GM15510 (cell line): Measurements from ENCODE around the gene OR5H6.

Source experiments
- POLR2A ChIP-seq: IDR thresholded peaks from 3 replicates; pipeline ENCODE4 v1.6.1; 2011; ENCODE audit warnings: borderline replicate concordance; ENCODE audit not compliant: insufficient read length; ENCODE audit errors: extremely low read depth

Gene OR5H6

GRCh38 chr3:98263944-98264343, at the start of gene OR5H6:
Gene OR5H6 (plus strand): TSS chr3:98264244. CDS start chr3:98264333, 89 bp downstream.
- TF ChIP-seq POLR2A, result no peak

- TF ChIP-seq POLR2A, result no peak
Measured at GRCh38 chr3:98215051-98215450, 49.0 kb upstream of the OR5H6 start.

GRCh38 chr3:98223907-98224672, 40.0 kb upstream of the OR5H6 start:
- TF ChIP-seq POLR2A, result no peak

GRCh38 chr3:98232489-98232888, 31.6 kb upstream of the OR5H6 start:
- TF ChIP-seq POLR2A, result no peak

GRCh38 chr3:98233468-98233867, 30.6 kb upstream of the OR5H6 start:
- no peak for TF ChIP-seq POLR2A

- TF ChIP-seq POLR2A, result no peak
Measured at GRCh38 chr3:98240131-98240530, 23.9 kb upstream of the OR5H6 start.

- no peak for TF ChIP-seq POLR2A
Measured at GRCh38 chr3:98242155-98242554, 21.9 kb upstream of the OR5H6 start.

- TF ChIP-seq POLR2A, result no peak
Measured at GRCh38 chr3:98243843-98244242, 20.2 kb upstream of the OR5H6 start.

- no peak for TF ChIP-seq POLR2A
Measured at GRCh38 chr3:98246142-98246541, 17.9 kb upstream of the OR5H6 start.

GRCh38 chr3:98259707-98260106, 4.3 kb upstream of the OR5H6 start:
- TF ChIP-seq POLR2A, result no peak

- TF ChIP-seq POLR2A, result no peak
Measured at GRCh38 chr3:98262046-98262445, 2.0 kb upstream of the OR5H6 start.

- no peak for TF ChIP-seq POLR2A
Measured at GRCh38 chr3:98269846-98270245, 5.8 kb downstream of the OR5H6 start.

- TF ChIP-seq POLR2A, result no peak
Measured at GRCh38 chr3:98272126-98272525, 8.1 kb downstream of the OR5H6 start.

GRCh38 chr3:98274914-98275313, 10.9 kb downstream of the OR5H6 start:
- no peak for TF ChIP-seq POLR2A

GRCh38 chr3:98282205-98282604, 18.2 kb downstream of the OR5H6 start, which contains the start of gene OR5H2:
Gene OR5H2 (plus strand): TSS chr3:98282505. CDS start chr3:98282903, 398 bp downstream.
- no peak for TF ChIP-seq POLR2A

GRCh38 chr3:98290916-98291315, 26.9 kb downstream of the OR5H6 start:
- TF ChIP-seq POLR2A, result no peak
